ENCODE measurements around the gene OSBPL10. TPM values are rescaled to one million over a fixed set of nuclear protein-coding genes. Genes with fewer than 3 reads are reported as not detected.

OSBPL10 gene
- total RNA-seq, 4 donors from 2014 or later: 7.9 to 25.5 (median 11.8) TPM

GRCh38 chr3:31676556-31676955, 304.5 kb downstream of the OSBPL10 start:
- Histone ChIP-seq H3K36me3 (no peaks in the 10 kb centered on the region), H3K27me3 (no peaks in the 10 kb centered on the region), H3K4me1 (no peaks in the 10 kb centered on the region), H3K4me3 (no peak overlapping the region), H3K9me3 (no peaks in the 10 kb centered on the region), H3K27ac (no peak overlapping the region)
- TF ChIP-seq POLR2A (IDR thresholded peaks at IDR 0.05) (no peak), CTCF (IDR thresholded peaks at IDR 0.05) (no peak), POLR2AphosphoS5 (IDR thresholded peaks at IDR 0.05) (no peak), EP300 (IDR thresholded peaks at IDR 0.05) (no peak)
- 67 to 85% methylated on average over 7 to 8 of the region's 8 CpGs for WGBS, 2 donors (ENCODE audit: low coverage in 1 of 2)
- no peak for ATAC-seq

GRCh38 chr3:31673950-31674349, 307.1 kb downstream of the OSBPL10 start:
- TF ChIP-seq CTCF (IDR thresholded peaks at IDR 0.05) (no peak), POLR2AphosphoS5 (IDR thresholded peaks at IDR 0.05) (no peak), EP300 (IDR thresholded peaks at IDR 0.05) (no peak), POLR2A (IDR thresholded peaks at IDR 0.05) (no peak)
- no peak overlapping the region for H3K27ac ChIP-seq
- no peaks in the 10 kb centered on the region for H3K27me3 ChIP-seq
- H3K4me1 ChIP-seq: no peaks in the 10 kb centered on the region
- no peak for ATAC-seq
- no peak overlapping the region for H3K4me3 ChIP-seq
- no peaks in the 10 kb centered on the region for H3K36me3 ChIP-seq
- H3K9me3 ChIP-seq: no peaks in the 10 kb centered on the region
- no CpG with 5 or more reads among the region's 1 CpG for WGBS, 2 donors (ENCODE audit: low coverage in 1 of 2)

GRCh38 chr3:31671976-31672375, 309.1 kb downstream of the OSBPL10 start:
- TF ChIP-seq CTCF (IDR thresholded peaks at IDR 0.05): no peak
- TF ChIP-seq POLR2AphosphoS5 (IDR thresholded peaks at IDR 0.05): no peak
- no peak for TF ChIP-seq EP300 (IDR thresholded peaks at IDR 0.05)
- no peak for TF ChIP-seq POLR2A (IDR thresholded peaks at IDR 0.05)
- Histone ChIP-seq H3K9me3 (no peaks in the 10 kb centered on the region), H3K4me3 (no peak overlapping the region), H3K27me3 (no peaks in the 10 kb centered on the region), H3K27ac (no peak overlapping the region), H3K36me3 (peaks cover 0 to 7% of the 10 kb centered on the region in 2 donors), H3K4me1 (no peaks in the 10 kb centered on the region)
- WGBS, 2 donors (ENCODE audit: low coverage in 1 of 2): 68 to 80% methylated on average over 3 to 5 of the region's 6 CpGs
- ATAC-seq: no peak

- Histone ChIP-seq H3K9me3 (no peaks in the 10 kb centered on the region), H3K27me3 (no peaks in the 10 kb centered on the region), H3K4me3 (no peak overlapping the region), H3K36me3 (peaks cover 0 to 7% of the 10 kb centered on the region in 2 donors), H3K4me1 (no peaks in the 10 kb centered on the region), H3K27ac (no peak overlapping the region)
- TF ChIP-seq POLR2AphosphoS5 (IDR thresholded peaks at IDR 0.05) (no peak), CTCF (IDR thresholded peaks at IDR 0.05) (no peak), EP300 (IDR thresholded peaks at IDR 0.05) (no peak), POLR2A (IDR thresholded peaks at IDR 0.05) (no peak)
- ATAC-seq: no peak
- WGBS, 2 donors (ENCODE audit: low coverage in 1 of 2): 100% methylated on average over 1 of the region's 2 CpGs; no CpG with 5 or more reads in 1 of the 2 donors
These were observed 309.6 kb downstream of the OSBPL10 start for GRCh38 chr3:31671451-31671850.

- Histone ChIP-seq H3K9me3 (no peaks in the 10 kb centered on the region), H3K4me1 (no peaks in the 10 kb centered on the region), H3K27me3 (no peaks in the 10 kb centered on the region), H3K4me3 (no peak overlapping the region), H3K27ac (no peak overlapping the region), H3K36me3 (peaks cover 0 to 14% of the 10 kb centered on the region in 2 donors)
- WGBS, 2 donors (ENCODE audit: low coverage in 1 of 2): 72% methylated on average over 4 of the region's 9 CpGs; no CpG with 5 or more reads in 1 of the 2 donors
- TF ChIP-seq EP300 (IDR thresholded peaks at IDR 0.05): no peak
- no peak for TF ChIP-seq CTCF (IDR thresholded peaks at IDR 0.05)
- no peak for TF ChIP-seq POLR2AphosphoS5 (IDR thresholded peaks at IDR 0.05)
- no peak for TF ChIP-seq POLR2A (IDR thresholded peaks at IDR 0.05)
- no peak for ATAC-seq
These were observed 310.3 kb downstream of the OSBPL10 start for GRCh38 chr3:31670722-31671121.
